Epidermal melanocyte (primary cell): ENCODE measurements around the gene JARID2.
"Not testable (repeated sequence)": the region's sequence is repeated elsewhere in the genome, so short reads cannot be mapped to it uniquely, and the experiment has no call there.

Experiments
- DNase-seq: peaks from one replicate; pipeline ENCODE4 v3.0.0; 2011; ENCODE audit warnings: low spot score; ENCODE audit not compliant: insufficient read length

JARID2 gene

DNA sequence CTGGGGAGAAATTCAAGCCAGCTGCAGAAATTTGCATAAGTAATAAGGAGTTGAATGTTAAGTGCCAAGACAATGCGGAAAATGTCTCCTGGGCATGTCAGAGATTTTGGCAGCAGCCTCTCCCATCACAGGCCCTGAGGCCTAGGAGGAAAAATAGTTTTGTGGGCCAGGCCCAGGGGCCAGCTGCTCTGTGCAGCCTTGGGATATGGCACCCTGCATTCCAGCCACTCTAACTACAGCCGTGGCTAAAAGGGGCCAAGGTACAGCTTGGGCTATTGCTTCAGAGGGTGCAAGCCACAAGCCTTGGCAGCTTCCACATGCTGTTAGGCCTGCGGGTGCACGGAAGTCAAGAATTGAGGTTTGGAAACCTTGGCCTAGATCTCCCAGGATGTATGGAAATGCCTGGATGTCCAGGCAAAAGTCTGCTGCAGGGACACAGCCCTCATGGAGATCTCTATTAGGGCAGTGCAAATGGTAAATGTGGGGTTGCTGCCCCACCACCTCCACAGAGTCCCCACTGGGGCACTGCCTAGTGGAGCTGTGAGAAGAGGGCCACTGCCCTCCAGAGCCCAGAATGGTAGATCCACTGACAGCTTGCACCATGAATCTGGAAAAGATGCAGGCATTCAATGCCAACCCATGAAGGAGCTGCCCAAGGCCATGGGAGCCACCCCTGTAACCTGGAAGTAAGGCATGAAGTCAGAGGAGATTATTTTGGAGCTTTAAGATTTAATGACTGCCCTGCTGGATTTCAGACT, 290.5 kb downstream of the JARID2 start:
- DNase-seq = no peak

DNA sequence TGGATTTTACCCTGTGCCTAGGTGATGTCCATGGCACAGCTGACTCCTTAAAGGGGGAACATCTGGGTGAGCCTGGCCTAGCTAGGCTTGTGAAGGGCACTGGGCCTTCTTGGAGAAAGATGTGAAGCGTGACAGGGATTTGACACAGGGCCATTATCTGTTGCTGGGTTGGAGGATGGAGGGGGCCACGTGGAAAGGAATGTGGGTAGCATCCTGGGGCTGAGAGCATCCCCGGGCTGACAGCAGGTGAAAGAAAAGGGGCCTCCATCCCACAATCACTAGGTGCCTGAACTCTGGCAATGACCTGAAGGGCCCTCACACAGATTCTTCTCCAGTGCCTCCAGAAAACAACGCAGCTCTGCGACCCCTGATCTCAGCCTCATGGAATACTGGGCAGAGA, 292.2 kb downstream of the JARID2 start:
- DNase-seq = no peak

DNA sequence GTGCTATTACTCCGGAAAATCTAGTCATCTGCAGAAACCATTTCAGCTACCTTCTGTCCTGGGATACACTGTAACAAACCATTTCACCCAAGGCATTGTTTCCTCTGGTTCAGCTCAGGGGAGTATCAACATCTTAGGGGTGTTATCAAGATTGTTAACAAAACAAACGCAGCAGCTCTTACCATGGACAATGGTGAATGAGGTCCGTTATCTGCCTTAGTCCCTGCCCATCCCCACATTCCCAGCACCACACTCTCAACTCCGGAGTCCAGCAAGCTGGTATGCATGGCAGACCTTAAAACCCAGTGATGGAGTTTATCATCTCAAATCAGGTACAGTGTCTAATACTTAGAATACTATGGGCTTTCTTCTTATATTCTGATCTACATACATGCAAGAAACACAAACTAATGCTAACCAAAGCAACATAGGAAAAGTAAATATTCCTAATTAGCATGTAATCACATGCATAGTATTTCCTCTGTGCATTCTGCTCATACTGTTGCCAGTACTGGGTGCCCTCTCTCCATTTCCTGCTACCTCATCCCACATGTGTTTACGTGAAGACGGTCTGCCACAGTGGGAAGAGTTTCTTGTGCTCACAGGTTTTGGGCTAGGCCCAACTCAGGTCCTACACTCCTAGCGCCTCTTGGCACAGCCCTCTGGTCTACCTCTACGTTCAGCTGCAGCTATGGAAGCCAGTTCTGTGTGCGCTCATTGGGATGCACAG, 293.1 kb downstream of the JARID2 start:
- DNase-seq = no peak

DNA sequence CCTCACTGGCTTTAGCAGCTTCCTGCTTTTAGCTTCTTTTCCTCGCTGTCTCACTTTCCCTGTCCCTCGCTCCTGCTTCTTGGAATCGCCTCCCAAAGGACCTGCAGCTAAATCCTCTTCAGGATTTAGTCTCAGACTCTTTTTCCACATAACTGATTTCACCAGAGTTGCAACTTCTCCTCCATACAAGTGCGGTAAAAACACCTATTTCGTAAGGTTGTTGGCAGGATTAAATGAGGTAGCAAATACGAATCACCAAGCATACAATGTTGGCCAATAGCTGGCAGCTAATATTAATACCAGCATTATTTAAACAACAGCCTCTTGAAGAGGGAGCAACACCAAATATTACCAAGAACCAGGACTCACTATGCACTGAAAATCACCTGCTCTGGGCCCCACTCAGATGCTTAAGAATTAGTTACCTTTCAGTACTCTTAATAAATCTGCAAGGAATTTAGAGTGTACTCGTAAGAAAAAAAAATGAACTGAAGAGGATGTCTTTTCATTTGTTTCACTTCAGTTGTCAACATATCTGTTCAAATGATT, 293.9 kb downstream of the JARID2 start:
- DNase-seq = no peak

DNA sequence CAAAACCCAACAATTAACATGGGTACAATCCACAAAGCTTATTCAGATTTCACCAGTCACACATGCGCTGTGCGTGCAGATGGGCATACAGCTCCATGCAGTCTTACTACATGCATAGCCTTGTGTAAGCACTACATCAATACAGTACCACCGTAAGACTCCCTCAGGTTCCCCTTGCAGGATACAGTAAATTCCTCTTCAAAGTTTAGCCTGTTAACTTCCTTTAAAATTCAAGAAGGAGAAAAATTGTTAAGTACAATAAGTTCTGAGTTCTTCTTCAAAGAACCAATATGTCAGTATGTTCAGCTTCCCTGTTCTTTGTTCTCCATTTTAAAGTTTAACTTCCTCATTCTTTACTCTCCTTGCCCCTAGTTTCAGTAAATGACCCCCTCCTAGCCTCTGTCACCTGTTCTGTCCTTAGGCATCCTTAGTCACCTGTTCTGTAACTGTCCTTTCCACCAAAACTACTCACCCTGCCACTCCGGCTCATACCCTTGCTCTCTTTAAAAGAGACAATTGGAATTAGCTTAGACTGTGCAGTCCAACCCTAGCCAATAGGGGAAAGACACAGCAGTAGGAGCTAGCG, 297.6 kb downstream of the JARID2 start:
- not testable (repeated sequence) for DNase-seq

DNA sequence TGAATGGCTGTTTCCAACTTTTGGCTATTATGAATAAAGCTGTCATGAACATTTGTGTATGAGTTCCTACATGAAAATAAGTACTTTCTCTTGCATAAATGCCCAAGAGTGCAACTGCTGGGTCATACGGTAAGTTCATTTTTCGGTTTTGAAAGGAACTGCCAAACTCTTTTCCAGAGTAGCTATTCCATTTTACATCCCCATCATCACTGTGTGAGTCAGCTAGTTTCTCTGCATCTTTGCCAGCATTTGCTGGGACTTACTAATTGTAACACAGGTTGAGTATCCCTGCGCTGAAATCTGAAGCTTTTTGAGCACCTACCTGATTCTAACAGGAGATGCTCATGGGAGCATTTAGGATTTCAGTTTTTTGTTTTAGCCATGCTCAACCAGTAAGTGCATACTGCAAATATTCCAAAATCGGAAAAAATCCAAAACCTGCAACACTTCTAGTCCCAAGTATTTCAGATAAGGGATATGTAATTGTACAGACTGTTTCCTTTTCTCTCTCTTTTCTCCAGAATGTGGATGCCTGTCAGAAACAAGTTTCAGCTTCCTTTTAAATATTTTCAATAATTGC, 298.5 kb downstream of the JARID2 start:
- DNase-seq = no peak

GRCh38 chr6:15546591-15546990, 300.7 kb downstream of the JARID2 start:
- no peak for DNase-seq

GRCh38 chr6:15547400-15547799, 301.5 kb downstream of the JARID2 start:
- DNase-seq = no peak

GRCh38 chr6:15549371-15549770, 303.5 kb downstream of the JARID2 start:
- DNase-seq = no peak

DNA sequence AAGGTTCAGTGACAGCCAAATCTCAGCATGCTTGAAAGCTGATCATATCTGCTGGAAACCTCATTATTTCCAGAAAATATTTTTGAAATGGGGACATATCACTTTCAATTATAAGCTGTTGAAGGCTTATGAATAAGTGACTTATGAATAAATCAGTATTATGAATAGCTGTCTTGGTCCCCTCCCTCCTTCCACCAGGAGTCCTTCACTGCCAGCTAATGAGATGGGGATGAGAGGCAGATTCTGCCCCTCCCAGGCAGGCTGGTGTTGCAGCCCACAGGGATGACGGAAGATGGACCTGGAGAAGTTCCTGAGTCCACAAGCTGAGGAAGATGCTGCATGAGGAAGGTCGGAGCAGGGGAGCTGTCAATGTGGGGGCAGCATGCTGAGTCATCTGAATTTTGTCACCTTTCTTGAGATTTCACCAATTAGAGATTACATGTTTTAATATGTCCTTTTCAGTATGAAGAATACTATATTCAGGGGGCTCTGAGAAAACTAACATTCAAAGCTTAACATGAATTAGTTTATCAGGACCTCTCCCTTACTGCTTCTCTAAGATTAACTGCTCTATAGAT, 304.8 kb downstream of the JARID2 start:
- DNase-seq = no peak

GRCh38 chr6:15551262-15551661, 305.4 kb downstream of the JARID2 start:
- DNase-seq = no peak

DNA sequence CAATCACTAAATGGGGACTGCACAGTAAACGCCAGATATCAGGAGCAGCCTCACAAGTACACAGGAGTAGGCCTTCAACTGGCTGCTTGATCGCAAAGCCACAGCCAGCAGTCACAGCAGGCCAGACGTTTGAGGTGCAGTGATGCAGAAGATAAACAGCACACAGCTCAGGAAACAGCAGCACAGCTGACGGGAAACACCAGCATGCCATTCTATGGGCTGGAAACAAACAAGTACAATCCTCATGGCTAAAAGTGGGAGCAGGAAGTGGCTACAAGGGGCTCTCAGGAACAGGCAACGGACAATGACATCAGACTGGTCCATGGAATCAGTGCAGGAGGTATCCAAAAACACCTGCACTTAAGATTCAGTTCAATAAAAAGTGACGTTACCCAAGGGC, 305.9 kb downstream of the JARID2 start:
- no peak for DNase-seq

GRCh38 chr6:15553031-15553430, 307.2 kb downstream of the JARID2 start:
- DNase-seq = no peak

DNA sequence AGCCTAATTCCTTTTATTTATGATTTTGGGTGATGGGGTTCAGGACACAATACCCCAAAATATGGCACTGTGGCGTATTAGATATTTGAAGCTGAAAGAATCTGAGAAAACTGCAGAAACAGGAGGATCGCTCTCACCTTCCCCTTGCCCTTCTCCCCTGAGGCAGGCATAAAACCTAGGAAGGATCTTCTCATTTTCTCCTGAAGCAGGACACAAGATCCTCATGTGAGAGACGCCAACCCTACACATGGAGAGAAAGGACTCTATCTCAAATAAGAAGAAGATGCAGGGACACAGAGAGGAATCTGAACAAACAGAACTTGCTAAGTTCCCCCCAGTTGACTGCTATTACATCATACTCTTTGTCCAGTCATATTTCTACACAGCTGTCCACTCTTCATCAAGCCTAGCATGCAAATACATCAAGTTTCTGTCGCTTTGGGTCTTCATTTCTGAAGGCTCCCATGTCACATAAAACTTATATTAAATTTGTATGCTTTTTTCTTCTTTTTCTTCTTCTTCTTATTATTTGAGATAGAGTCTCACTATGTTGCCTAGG, 307.9 kb downstream of the JARID2 start:
- DNase-seq = no peak

- no peak for DNase-seq
Observed at GRCh38 chr6:15554728-15555100, 308.8 kb downstream of the JARID2 start.

DNA sequence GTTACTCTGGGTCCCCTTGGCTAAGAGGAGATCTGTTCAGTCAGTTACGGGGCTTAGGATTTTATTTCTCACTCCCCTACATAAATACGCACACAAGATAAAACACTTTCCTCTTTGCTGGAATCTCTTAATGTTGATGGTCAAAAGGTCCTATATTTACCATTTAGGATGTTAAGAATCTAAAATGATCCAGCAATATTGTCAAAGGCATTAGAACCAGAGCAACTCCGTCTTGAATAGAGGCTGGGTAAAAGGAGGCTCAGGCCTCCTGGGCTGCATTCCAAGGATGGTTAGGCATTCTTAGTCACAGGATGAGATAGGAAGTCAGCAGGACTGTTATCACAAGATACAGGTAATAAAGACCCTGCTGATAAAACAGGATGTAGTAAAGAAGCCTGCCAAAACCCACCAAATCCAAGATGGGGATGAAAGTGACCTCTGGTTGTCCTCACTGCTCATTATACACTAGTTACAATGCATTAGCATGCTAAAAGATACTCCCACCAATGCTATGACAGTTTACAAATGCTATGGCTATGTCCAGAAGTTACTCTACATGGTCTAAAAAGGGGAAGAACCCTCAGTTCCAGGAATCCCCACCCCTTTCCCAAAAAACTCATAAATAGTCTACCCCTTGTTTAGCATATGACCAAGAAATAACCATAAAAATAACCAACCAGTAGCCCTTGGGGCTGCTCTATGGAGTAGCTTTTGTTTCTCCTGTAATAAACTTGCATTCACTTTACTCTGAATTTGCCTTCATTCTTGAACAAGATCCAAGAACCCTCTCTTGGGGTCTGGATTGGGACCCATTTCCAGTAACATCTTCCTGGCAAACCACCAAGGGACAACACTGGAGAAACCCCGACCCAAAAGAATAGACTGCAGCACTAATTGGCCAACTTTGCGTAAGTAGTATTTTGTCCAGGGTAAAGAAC, 309.5 kb downstream of the JARID2 start:
- no peak for DNase-seq

DNA sequence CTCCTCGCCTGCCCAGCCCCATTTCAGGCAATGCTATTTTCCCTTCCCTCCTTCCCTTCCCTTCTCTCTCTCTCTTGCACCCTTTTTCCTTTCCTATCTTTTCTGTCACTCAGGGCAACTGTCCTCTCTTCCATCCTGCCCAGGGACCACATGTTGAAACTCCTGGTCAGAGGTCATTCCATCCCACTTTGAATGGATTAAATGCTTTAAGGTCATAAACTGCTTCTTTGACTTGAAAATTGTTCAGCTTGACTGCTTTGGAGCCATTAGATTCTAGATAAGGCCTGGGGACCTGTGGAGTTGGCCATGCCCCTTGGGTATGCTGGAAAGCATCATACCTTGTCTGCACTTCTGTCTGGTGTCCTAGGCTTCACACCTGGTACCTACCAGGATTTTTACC, 310.8 kb downstream of the JARID2 start:
- DNase-seq = no peak

GRCh38 chr6:15557174-15557573, 311.3 kb downstream of the JARID2 start:
- DNase-seq = no peak

DNA sequence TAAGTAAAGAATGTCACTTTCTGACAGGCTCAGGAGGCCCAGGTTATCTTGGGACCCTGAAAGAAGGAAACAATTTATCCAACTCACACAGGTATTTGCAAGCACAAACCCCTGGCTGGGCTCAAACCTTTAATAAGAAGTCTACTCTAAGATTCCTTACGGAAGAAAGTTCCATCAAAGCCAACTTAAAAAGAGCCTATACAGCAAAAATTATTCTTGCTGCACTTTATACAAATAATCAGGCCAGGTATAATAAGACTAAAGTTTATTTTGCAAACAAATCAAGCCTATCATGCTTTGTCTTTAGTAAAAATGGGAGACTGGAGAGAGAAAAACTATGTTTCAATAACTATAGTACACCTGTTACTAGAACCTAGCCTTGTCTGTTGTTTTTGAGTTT, 314.8 kb downstream of the JARID2 start:
- DNase-seq = no peak
